NCI-H82 treated with DMSO at 0.1 percent for 48 hours (cell line): ENCODE results near the gene LY86.

Experiments used
- DNase-seq: peaks from one replicate; lab custom pipeline; 2025; ENCODE audit not compliant: unreplicated experiment; lab: John Stamatoyannopoulos, UW

The LY86 gene

DNA sequence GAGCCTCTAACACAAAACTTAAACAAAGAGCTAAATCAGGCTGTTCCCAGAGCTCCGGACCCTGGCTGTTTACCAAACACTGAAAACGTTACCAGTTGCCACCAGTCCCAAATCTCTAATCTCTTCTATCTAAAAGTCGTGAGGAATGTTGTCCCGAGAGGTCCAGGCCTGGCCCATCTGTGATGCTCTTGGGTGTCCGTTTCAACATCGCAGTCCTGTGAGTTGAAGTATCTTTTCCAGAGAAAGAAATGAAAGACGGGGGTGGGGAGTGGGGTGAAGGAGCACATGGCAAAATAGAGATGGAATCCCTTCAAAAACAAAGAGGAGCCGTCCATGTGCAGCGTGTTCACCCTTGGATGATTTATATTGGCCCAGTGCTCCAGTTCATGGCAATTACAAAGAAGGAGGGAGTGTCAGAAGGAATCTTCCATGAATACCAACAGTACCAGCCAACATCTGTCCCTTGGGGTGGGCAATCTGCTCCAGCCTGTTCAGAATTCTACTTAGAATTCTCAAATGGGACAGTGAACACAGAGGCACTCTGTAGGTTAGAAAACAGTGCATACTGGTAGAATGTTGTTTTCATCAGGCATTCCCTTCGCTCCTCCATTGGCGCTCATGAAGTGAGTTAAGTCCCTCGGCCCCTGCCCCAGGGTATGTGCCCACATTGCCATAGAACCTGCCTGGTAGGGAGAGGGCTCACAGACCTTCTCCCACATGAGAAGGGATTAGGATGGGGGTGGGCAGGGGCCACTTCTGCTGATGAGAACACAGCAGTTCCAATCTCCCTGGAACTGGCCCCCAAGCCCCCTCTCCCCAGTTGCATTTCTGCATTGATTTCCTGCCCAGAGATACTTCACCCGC, 112.1 kb downstream of the LY86 start:
- DNase-seq = no peak

DNA sequence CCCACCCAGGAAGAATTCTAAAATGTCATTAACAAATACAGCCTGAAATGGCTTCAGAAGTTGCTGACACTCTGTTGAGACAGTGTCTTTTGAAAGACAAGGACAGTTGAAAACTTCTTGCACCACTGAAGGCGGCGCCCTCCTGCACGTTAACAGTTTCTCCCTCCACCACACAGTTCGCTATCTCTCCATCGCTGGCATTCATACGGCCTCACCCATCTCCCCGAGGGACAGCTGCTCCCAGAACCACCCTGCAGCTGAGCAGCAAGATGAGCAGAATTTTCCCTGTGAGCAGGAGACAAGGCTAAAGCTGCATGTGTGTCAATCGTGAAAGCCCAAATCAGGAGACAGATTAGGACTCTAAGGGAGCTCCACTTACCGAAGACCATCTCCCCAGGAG, 113.3 kb downstream of the LY86 start:
- DNase-seq = no peak

DNA sequence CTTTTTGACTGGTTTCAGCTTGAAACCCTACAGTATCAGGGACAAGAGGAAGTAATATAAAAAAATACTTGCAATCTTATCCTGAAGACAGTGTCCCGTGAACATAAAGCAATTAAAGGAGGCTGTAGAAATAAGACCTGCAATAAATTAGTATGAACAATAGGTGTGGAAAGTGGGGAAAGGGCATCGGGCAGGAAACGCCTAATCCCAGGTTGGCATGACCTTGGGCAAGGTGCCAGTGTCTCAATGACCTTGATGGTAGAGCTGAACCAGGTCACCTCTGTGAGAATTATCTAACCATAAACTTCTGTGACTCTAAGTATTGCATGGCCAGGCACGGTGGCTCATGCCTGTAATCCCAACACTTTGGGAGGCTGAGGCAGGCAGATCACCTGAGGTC, 115.2 kb downstream of the LY86 start:
- DNase-seq = no peak
